ENCODE results near the gene TGFBR3L.

TGFBR3L gene

GRCh38 chr19:7963566-7963965, 48.9 kb downstream of the TGFBR3L start:
- no peak for DNase-seq

DNA sequence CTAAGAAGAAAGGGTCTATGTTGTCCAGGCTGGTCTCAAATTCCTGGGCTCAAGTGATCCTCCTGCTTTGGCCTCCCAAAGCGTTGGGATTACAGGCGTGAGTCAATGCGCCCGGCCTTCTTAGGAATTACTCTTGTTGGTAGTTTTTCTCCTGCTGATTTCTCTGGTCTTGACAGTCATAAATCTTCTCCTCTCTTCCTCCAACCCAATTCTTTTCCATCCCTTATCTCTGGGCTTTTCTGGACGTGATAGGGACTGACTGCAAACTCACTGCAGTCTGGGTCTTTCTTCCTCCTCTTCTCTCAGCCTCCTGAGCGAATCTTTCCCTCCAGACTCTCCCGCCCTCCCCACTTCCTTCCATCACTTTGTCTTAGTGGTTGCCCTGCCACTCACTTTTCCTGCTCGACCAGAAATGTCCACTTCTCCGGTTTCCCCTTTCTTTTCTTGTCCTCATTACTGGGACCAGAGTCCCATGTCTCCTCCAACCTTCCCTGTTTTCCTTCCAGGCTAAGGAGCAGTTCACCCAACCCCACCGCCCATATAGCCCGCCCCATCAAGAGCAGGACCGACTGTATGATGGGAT, 50.7 kb downstream of the TGFBR3L start:
- DNase-seq: no peak

DNA sequence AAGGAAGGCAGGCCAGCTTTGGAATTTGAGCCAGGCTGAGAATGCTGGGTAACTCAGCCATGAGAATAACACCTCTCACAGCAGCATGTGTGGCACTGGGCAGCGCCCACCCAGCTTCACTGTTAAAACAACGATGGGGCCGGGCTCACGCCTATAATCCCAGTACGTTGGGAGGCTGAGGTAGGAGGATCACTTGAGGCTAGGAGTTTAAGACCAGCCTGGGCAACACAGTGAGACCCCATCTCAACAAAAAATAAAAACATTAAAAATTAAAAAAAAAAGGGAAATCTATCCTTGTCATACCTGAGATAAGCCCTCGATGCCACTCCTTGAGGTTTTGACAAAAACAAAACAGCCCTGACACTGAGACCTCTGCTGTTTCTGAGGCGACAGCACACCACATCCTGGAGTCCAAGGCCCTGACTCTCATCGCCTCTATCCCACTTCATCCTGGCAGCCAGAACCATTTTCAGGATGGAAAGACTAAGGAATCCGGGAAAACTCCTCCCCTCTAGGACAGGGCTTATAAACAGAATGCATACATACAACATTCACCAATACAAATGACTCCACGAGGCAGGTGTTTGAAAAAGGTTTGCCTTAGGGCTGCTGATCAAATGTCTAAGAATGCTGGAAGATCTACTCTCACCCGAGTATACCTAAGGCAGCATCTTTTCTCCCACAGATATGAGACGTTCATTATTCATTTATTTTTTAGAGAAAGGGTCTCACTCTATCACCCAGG, 51.5 kb downstream of the TGFBR3L start:
- DNase-seq: no peak

- DNase-seq: no peak
These were observed 53.6 kb downstream of the TGFBR3L start for GRCh38 chr19:7968008-7968795.

Data from NCI-H526 treated with DMSO at 0.1 percent for 48 hours (cell line).